Activated T-helper 2 cell treated with anti-CD3 and anti-CD28 coated beads, Interferon-gamma antibody, Interleukin-2, Interleukin-4, amounts not matched to agents 10 μg/mL and 5 μg/mL and 100 μg/mL, durations not matched to agents 14 hours and 24 hours and 36 hours (primary cell): ENCODE data around the gene HECTD3. TPM values are rescaled to one million over a fixed set of nuclear protein-coding genes. Genes with fewer than 3 reads are reported as not detected.

Source experiments
- DNase-seq: peaks from one replicate; pipeline ENCODE4 v3.0.0; 2021; ENCODE audit warnings: low spot score
- H3K27ac Mint-ChIP-seq: one replicate; pipeline ENCODE4 v1.8.0; 2021; ENCODE audit warnings: mixed read lengths
- H3K27me3 Mint-ChIP-seq: one replicate; pipeline ENCODE4 v1.8.0; 2021; ENCODE audit warnings: low read depth, mixed read lengths
- H3K36me3 Mint-ChIP-seq: one replicate; pipeline ENCODE4 v1.8.0; 2021; ENCODE audit warnings: low read depth, mixed read lengths
- H3K4me1 Mint-ChIP-seq: one replicate; pipeline ENCODE4 v1.8.0; 2021; ENCODE audit warnings: low read depth, mixed read lengths
- H3K4me3 Mint-ChIP-seq: one replicate; pipeline ENCODE4 v1.8.0; 2021; ENCODE audit warnings: low read depth, mild to moderate bottlenecking, moderate library complexity, mixed read lengths
- H3K9me3 Mint-ChIP-seq: one replicate; pipeline ENCODE4 v1.8.0; 2021; ENCODE audit warnings: mixed read lengths
- intact Hi-C: fragments of 100-400 bp; cut with micrococcal nuclease; formaldehyde crosslinking; loops from one replicate; pipeline ENCODE4 v1.15.1; 2023
- total RNA-seq: library from RNA; stranded (reverse); gene quantifications from 2 replicates; pipeline ENCODE4 v1.2.3, GENCODE V29; 2022

The HECTD3 gene
- 20.7 and 22.1 TPM in 2 replicates for total RNA-seq

DNA sequence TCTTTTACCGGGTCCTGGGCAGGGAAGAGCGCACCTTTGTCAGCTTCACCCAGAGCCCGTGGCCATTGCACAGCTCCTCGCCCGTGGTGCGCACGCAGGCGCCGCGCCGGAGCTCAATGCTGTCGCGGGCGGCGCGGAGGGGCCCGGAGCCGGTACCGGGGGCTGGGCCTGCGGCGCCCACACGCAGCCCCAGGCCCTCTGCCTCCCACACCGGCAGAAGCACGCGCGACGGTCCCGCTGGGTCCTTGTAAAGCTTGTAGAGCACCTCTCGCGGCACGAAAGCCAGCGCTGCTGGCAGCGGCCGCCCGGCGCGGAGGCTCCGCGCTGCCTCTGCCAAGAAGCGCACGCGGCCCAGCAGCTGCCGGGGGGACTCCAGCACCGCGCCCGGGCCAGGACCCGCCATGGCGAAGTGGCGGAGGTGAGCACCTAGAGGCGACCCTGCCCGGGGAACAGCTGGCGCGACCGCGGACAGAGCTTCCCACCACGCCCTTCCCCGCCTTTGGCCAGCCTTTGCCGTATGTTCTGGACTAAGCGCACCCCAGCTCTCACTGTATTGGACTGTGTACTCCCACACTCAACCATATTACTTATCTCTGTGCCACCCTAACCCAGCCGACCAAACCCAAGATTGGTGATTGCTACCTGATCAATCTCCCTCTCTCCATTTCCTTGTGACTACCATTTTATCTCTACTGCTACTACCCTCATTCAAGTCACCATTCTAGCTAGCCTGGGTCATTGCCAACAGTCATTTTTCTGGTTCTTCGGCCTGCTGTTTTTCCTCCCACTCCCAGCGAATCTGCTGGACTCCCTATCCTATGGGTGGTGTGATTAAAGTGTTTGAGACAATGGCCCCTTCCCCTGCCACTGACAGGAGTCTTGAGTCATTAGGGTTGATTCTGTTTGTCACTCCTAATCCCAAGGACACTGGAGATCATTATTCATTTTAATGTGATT is at the start of gene HECTD3:
Gene HECTD3, minus strand, starts transcription at position 470 of the 957 bp plus-strand sequence. Its CDS starts 67 bp downstream, at position 403.
- Mint-ChIP-seq H3K4me3 (peak within 1 kb of the TSS; percentile 78), H3K9me3 (no peaks in the 10 kb centered on the region), H3K4me1 (peaks cover 34% of the 10 kb centered on the region), H3K27ac (peak within 1 kb of the TSS; percentile 92), H3K27me3 (no peaks in the 10 kb centered on the region), H3K36me3 (peaks cover 32% of the 10 kb centered on the region)
- DNase-seq, result peak; percentile 71
- intact Hi-C loops, result loop anchor here (1.0 to 10.0 kb wide), 9 partner anchors 174 to 794 kb away; partner anchors contain the start of genes BEST4, GPBP1L1, MAST2 and NASP

DNA sequence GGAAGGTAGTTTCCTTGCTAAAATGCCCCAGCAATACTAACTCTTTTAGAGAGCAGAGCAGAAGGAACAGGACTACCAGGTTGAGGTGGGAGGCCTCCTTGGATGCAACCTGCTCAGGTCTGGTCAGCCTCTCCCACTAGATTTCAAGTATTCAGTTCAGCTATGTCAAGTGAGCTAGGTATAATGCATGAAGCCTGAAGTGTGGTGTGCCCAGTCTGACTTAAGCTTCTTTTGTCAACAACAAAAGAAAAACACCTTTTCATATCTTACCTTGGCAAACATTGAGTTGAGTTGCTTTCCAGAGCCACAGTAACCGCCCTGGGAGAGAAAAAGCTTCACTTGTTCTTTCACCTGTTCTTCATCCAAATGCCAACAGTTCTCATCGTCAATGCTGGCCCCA is 48.7 kb upstream of the HECTD3 start:
- Mint-ChIP-seq H3K9me3 (no peaks in the 10 kb centered on the region), H3K4me3 (no peak overlapping the region), H3K4me1 (no peaks in the 10 kb centered on the region), H3K27ac (no peak overlapping the region), H3K27me3 (peaks cover 21% of the 10 kb centered on the region), H3K36me3 (no peaks in the 10 kb centered on the region)
- intact Hi-C loops, result no loop called here
- DNase-seq, result no peak

- Mint-ChIP-seq H3K27ac (no peak overlapping the region), H3K9me3 (no peaks in the 10 kb centered on the region), H3K27me3 (peaks cover 26% of the 10 kb centered on the region), H3K4me3 (no peak overlapping the region), H3K36me3 (no peaks in the 10 kb centered on the region), H3K4me1 (no peaks in the 10 kb centered on the region)
- no peak for DNase-seq
- intact Hi-C loops, result no loop called here
Observed at GRCh38 chr1:45057542-45057941, 46.4 kb upstream of the HECTD3 start.

DNA sequence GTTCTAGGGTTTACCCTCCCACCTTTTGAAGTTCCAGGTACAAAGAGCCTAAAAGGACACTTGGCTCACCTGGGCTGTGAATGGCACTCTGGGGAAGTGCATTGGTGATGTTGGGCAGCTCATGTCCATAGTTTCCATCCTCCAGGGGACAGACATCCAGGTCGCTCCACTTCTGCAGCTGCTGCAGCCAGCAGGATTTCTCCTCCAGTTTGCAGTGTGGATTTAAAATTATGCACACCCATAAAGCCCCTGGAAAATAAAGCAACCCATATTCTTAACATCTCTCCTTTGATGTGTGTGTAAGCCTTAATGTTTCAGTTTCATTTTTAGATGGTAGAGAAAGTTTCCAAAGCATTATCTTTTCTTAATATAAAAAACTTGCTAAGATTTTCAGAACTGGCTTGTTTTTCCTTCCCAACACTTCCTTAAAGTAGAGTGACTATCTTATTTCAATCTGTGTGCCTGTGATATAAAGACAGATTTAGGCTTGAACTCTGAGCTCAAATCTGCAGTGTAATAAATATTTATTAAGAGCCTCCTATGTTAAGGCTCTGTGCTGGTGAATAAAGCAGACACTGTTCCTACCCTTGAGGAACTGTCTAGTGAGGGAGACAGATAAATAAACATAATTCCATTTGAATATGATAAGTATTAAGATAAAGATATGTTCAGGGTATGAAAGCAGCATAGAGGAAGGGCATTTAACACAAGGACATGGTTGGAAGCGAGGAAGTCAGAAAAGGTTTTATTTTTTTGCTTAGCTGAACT is 40.1 kb upstream of the HECTD3 start:
- intact Hi-C loops, result no loop called here
- peak overlapping the region; percentile 24 for H3K4me3 Mint-ChIP-seq
- H3K36me3 Mint-ChIP-seq, result no peaks in the 10 kb centered on the region
- peaks cover 19% of the 10 kb centered on the region for H3K27me3 Mint-ChIP-seq
- no peaks in the 10 kb centered on the region for H3K9me3 Mint-ChIP-seq
- peaks cover 12% of the 10 kb centered on the region for H3K4me1 Mint-ChIP-seq
- no peak overlapping the region for H3K27ac Mint-ChIP-seq
- no peak for DNase-seq

DNA sequence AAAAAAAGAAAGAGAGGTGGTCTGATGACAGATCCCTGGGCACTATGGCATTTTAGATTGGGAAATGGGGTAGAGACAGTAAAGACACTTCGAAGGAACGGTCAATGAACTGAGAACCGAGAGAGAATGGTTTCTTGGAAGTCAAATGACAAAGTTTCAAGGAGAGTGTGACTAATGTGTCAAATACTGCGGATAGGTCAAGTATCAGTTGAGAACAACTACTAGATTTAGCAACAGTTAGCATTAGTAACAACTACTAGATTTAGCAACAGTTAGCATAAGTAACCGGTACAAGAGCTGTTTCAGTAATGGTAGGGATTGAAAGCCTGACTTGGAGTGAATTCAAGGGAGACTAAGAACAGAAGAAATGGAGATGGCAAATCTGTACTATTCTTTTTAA is 35.9 kb upstream of the HECTD3 start:
- H3K27ac Mint-ChIP-seq, result no peak overlapping the region
- peaks cover 12% of the 10 kb centered on the region for H3K4me1 Mint-ChIP-seq
- no peak for DNase-seq
- no peaks in the 10 kb centered on the region for H3K36me3 Mint-ChIP-seq
- peaks cover 15% of the 10 kb centered on the region for H3K27me3 Mint-ChIP-seq
- H3K9me3 Mint-ChIP-seq, result no peaks in the 10 kb centered on the region
- intact Hi-C loops, result no loop called here
- no peak overlapping the region for H3K4me3 Mint-ChIP-seq

DNA sequence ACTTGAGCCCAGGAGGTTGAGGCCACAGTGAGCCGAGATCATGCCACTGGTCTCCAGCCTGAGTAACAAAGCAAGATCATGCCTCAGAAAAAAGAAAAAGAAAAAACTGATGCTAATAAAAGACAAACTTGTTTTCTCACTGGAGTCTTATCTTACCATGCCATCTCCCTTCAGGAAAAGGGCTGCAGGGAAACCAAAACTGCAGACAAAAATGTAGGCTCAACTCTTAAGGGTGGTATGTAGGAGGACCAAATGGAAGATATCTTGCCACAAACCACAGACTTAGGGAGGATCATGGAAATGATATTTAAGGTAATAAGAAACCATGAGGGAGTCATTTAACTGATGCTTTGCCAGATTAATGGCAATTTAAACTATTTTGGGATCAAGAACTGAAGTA is 33.8 kb upstream of the HECTD3 start:
- Mint-ChIP-seq H3K4me1 (no peaks in the 10 kb centered on the region), H3K27ac (no peak overlapping the region)
- intact Hi-C loops, result no loop called here

GRCh38 chr1:45043094-45043493 is 32.0 kb upstream of the HECTD3 start:
- Mint-ChIP-seq H3K36me3 (no peaks in the 10 kb centered on the region), H3K4me1 (peaks cover 3% of the 10 kb centered on the region), H3K27ac (no peak overlapping the region), H3K4me3 (no peak overlapping the region), H3K9me3 (no peaks in the 10 kb centered on the region), H3K27me3 (peaks cover 21% of the 10 kb centered on the region)
- intact Hi-C loops, result no loop called here
- DNase-seq, result no peak

More for the DNA sequence above, 33.8 kb upstream of the HECTD3 start:
- H3K36me3 Mint-ChIP-seq, result no peaks in the 10 kb centered on the region
- peaks cover 23% of the 10 kb centered on the region for H3K27me3 Mint-ChIP-seq
- no peaks in the 10 kb centered on the region for H3K9me3 Mint-ChIP-seq
- H3K4me3 Mint-ChIP-seq, result no peak overlapping the region
- no peak for DNase-seq

GRCh38 chr1:45040297-45040696 is 29.2 kb upstream of the HECTD3 start:
- peaks cover 11% of the 10 kb centered on the region for H3K4me1 Mint-ChIP-seq
- no peak for DNase-seq
- H3K4me3 Mint-ChIP-seq, result no peak overlapping the region
- H3K36me3 Mint-ChIP-seq, result no peaks in the 10 kb centered on the region
- H3K27me3 Mint-ChIP-seq, result peaks cover 29% of the 10 kb centered on the region
- H3K27ac Mint-ChIP-seq, result no peak overlapping the region
- intact Hi-C loops, result no loop called here
- no peaks in the 10 kb centered on the region for H3K9me3 Mint-ChIP-seq

DNA sequence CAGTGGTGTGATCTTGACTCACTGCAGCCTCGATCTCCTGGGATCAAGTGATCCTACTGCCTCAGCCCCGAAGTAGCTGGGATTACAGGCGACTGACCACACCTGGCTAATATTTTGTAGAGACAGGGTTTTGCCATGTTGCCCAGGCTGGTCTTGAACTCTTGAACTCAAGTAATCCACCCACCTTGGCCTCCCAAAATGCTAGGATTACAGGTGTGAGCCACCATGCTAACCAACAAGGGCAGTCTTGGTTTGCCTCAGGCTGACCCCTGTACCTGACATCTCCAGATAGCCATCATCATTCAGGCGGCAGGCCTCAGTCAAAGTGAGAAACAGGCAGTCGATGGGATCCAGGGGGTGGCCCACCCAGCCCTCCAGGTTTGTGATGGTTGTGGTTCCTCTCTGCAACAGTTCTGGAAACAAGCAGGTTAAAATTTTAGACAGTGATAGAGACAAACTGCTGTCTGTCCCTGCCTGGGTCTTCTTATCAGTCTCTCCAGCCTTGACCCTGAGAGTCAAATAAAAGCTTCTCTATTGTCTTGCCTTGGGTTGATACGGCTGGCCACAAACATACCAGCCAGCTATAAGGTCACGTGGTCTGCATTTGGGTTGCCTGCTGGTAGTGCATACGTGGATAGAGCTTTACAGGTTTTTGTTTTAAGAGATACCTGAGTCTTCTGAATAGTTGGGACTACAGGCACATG is 27.7 kb upstream of the HECTD3 start:
- H3K27me3 Mint-ChIP-seq, result peaks cover 32% of the 10 kb centered on the region

DNA sequence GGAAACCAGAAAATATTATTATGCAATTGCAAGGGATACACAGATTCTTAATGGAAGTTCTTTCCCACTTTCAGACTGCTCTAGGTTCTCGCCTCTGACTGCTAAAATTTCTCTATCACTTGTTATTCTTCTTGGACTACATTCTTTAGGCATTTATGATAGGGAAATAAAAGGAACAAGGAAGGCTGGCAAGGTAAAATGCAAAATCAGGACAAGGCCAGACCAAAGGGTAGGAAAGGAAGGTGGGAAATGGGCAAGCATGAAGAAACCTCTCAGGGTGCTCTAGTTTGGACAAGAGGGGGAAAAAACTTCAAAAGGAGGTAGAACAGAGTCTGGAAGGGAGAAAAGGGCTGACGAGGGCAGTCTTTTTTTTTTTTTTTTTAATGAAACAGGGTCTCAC is 27.1 kb upstream of the HECTD3 start:
- H3K4me3 Mint-ChIP-seq, result no peak overlapping the region
- H3K36me3 Mint-ChIP-seq, result no peaks in the 10 kb centered on the region
- no peaks in the 10 kb centered on the region for H3K9me3 Mint-ChIP-seq
- no peak for DNase-seq
- H3K27me3 Mint-ChIP-seq, result peaks cover 28% of the 10 kb centered on the region
- intact Hi-C loops, result loop anchor here (5.0 kb wide), 1 partner anchor 164 kb away; no protein-coding TSS in a partner anchor
- H3K4me1 Mint-ChIP-seq, result peaks cover 14% of the 10 kb centered on the region
- H3K27ac Mint-ChIP-seq, result peak overlapping the region; percentile 47

More for the DNA sequence above, 27.7 kb upstream of the HECTD3 start:
- Mint-ChIP-seq H3K4me3 (no peak overlapping the region), H3K9me3 (no peaks in the 10 kb centered on the region), H3K4me1 (peaks cover 11% of the 10 kb centered on the region), H3K36me3 (no peaks in the 10 kb centered on the region), H3K27ac (no peak overlapping the region)
- intact Hi-C loops, result loop anchor here (5.0 kb wide), 1 partner anchor 163 kb away; no protein-coding TSS in a partner anchor
- no peak for DNase-seq

GRCh38 chr1:45037456-45037855 is 26.3 kb upstream of the HECTD3 start:
- intact Hi-C loops, result loop anchor here (1.0 to 5.0 kb wide), 2 partner anchors 11 to 165 kb away; no protein-coding TSS in a partner anchor
- H3K27ac Mint-ChIP-seq, result no peak overlapping the region
- H3K9me3 Mint-ChIP-seq, result no peaks in the 10 kb centered on the region
- no peak for DNase-seq
- H3K4me1 Mint-ChIP-seq, result peaks cover 14% of the 10 kb centered on the region
- no peak overlapping the region for H3K4me3 Mint-ChIP-seq
- peaks cover 28% of the 10 kb centered on the region for H3K27me3 Mint-ChIP-seq
- no peaks in the 10 kb centered on the region for H3K36me3 Mint-ChIP-seq

DNA sequence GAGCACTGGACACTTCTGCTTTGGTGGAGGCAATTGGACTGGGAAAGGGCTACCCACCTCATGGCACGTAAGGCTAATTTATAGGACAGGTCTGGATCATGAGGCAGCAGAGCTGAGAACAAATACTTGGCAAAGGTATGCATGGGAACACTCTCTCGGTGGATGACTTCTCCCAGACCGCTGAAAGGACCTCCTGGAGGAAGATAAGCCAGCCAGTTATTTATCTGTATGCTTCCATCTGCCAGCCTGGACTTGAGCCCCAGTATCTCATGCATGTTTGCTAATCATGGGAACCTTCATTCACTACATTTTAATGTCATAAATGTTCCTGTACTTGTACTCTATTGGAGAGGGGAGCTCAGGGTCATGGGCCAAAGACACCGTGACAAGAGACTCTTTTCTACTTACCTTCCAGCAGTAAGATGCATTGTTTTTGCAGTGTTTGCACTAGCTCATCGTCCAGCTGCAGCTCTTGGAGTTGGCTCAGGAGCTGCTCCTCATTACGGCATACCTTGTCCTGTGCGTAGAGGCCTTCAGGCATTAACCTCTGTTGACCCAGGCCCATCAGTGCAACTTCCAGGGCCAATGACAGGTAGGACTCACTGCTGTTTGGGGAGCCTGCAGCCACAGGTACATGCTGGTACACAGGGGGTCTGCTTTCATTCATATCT is 24.6 kb upstream of the HECTD3 start:
- no peaks in the 10 kb centered on the region for H3K36me3 Mint-ChIP-seq
- intact Hi-C loops, result loop anchor here (5.0 kb wide), 1 partner anchor 167 kb away; no protein-coding TSS in a partner anchor
- H3K9me3 Mint-ChIP-seq, result no peaks in the 10 kb centered on the region
- H3K27me3 Mint-ChIP-seq, result peaks cover 20% of the 10 kb centered on the region
- no peak for DNase-seq
- H3K4me1 Mint-ChIP-seq, result peaks cover 14% of the 10 kb centered on the region
- no peak overlapping the region for H3K4me3 Mint-ChIP-seq
- H3K27ac Mint-ChIP-seq, result no peak overlapping the region
